Mucosa of descending colon (tissue), 3 donors: ENCODE data around the gene TTYH3. TPM values are rescaled to one million over a fixed set of nuclear protein-coding genes. Genes with fewer than 3 reads are reported as not detected.

ENCODE experiments used
- ATAC-seq: fragments of 200-7000 bp; cut with Tn5 transposase; one replicate; pipeline ENCODE4 v1.9.1; 2020; ENCODE audit warnings: mild to moderate bottlenecking, moderate library complexity
- DNase-seq, 3 donors: peaks; one replicate each; pipeline ENCODE4 v3.0.0-alpha.2; 2020
- H3K36me3 ChIP-seq: fragments of 200-600 bp; one replicate; pipeline ENCODE4 v1.8.0; 2021; ENCODE audit warnings: low read depth, mild to moderate bottlenecking
- H3K4me1 ChIP-seq: fragments of 200-600 bp; one replicate; pipeline ENCODE4 v1.8.0; 2021; ENCODE audit warnings: low read depth, mild to moderate bottlenecking
- H3K4me3 ChIP-seq: fragments of 200-600 bp; one replicate; pipeline ENCODE4 v1.8.0; 2021; ENCODE audit warnings: mild to moderate bottlenecking
- H3K9me3 ChIP-seq: fragments of 200-600 bp; one replicate; pipeline ENCODE4 v1.8.0; 2021; ENCODE audit warnings: mild to moderate bottlenecking
- intact Hi-C, 2 donors: fragments of 100-400 bp; cut with DNase I in 1 of 2; cut with micrococcal nuclease in 1 of 2; formaldehyde crosslinking; loops; one replicate each; pipeline versions ENCODE4 v1.11.0 to v1.11.1; 2022; cut with DNase I, micrococcal nuclease
- total RNA-seq, 3 donors: library from RNA; stranded (reverse); fragmentation: NEBNext Ultra II Directional in 2 of 3; extraction: Animal tissue kit (Norgen Biotek cat#: 25700) in 2 of 3; gene quantifications; one replicate each; pipeline versions ENCODE4 v1.2.1 to v1.2.4, GENCODE V29; 2021 to 2023
- TF ChIP-seq, protein P1 (sequence below): fragments of 200-600 bp; IDR thresholded peaks from one replicate; pipeline ENCODE4 v1.8.0; 2022; ENCODE audit warnings: antibody characterized with exemption, mild to moderate bottlenecking
- donor health status: DM: no; HTN: no; CAD: no; lungs with moderate emphysema.
- donor health status: DM: no; HTN: no; CAD: no.
- donor health status: DM: no; HTN: yes; CAD: no.

The TTYH3 gene
- total RNA-seq, 3 donors from 2014 or later = 23.4 to 63.7 (median 32.1) TPM

DNA sequence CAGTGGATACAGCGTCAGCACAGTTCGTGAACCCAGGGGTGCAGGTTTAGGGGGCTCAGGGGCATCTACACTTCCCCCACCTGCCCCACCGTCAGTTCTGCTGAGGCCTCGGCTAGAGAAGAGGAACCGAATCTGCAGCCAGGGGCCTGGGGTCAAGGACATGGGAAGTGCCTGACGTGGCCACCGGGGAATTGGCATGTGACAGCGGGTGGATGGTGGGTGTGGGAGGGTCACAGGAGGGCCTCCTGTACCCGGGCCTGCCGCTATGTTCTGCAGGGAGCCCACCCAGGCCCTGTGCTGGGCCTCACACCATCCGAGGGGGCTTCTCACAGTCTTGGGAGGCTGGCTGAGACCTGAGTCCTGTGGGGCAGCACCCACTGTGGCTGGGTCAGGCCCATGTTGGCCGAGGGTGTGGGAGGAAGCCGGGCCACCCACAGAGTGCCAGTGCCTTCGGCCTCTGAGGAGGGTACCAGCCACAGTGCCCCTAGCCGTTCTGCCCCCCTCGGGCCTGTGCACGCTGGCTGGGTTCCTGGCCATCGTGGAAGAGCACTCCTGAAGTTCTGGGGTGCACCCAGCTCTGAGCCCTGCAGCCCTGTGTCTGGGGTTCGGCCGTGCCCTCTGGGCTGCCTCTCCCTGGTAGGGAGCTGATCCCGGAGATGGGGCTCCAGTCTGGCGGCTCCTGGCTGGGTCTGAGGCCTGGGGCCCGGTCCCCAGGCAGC lies 5.9 kb downstream of the TTYH3 start:
- Histone ChIP-seq H3K4me3 (no peak overlapping the region), H3K36me3 (no peaks in the 10 kb centered on the region), H3K4me1 (peaks cover 26% of the 10 kb centered on the region), H3K9me3 (no peaks in the 10 kb centered on the region)
- DNase-seq (peak; percentile 51 to 83 (median 51)), ATAC-seq (peak; percentile 7)
- TF ChIP-seq, protein P1, sequence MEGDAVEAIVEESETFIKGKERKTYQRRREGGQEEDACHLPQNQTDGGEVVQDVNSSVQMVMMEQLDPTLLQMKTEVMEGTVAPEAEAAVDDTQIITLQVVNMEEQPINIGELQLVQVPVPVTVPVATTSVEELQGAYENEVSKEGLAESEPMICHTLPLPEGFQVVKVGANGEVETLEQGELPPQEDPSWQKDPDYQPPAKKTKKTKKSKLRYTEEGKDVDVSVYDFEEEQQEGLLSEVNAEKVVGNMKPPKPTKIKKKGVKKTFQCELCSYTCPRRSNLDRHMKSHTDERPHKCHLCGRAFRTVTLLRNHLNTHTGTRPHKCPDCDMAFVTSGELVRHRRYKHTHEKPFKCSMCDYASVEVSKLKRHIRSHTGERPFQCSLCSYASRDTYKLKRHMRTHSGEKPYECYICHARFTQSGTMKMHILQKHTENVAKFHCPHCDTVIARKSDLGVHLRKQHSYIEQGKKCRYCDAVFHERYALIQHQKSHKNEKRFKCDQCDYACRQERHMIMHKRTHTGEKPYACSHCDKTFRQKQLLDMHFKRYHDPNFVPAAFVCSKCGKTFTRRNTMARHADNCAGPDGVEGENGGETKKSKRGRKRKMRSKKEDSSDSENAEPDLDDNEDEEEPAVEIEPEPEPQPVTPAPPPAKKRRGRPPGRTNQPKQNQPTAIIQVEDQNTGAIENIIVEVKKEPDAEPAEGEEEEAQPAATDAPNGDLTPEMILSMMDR = no peak
- intact Hi-C loops = no loop called here

DNA sequence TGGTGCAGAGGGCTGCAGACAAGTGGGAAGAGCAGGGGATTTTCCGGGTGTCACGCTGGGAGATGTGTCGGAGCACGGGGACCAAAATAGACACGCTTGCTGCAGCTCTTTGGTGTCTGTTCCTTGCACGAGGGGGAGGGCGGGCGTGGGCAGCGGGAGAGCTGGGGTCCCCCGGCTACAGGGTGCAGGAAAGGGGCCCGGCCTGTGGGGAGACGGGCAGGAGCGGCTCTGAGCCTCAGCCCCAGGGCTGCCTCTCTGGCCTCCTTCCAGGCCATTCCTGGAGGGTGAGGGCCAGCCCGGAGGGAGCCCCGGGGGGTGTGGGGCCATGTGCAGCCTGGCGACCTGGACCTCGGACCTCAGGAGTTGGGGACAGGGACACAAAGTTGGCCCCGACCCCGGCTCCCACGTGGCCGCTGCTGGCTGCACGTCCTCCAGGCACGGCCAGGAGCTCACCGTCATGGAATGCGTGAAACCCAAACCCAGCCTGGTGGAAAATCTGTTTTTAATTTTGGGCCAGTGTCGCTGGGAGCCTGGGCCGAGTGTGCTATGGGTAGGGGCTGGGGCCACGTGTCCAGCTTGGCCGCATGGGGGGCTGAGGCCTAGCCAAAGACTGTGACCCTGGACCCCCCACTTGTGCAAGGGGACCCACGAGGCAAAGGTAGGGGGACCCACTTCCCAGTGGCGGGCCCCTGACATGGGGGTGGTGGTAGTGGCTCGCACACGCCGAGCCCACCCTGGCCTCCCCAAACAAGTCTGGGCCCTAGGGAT lies 6.6 kb downstream of the TTYH3 start:
- intact Hi-C loops = no loop called here
- H3K9me3 ChIP-seq = no peaks in the 10 kb centered on the region
- TF ChIP-seq, protein P1 = no peak
- DNase-seq (no peak), ATAC-seq (no peak)
- peaks cover 20% of the 10 kb centered on the region for H3K4me1 ChIP-seq
- H3K36me3 ChIP-seq = no peaks in the 10 kb centered on the region
- no peak overlapping the region for H3K4me3 ChIP-seq

DNA sequence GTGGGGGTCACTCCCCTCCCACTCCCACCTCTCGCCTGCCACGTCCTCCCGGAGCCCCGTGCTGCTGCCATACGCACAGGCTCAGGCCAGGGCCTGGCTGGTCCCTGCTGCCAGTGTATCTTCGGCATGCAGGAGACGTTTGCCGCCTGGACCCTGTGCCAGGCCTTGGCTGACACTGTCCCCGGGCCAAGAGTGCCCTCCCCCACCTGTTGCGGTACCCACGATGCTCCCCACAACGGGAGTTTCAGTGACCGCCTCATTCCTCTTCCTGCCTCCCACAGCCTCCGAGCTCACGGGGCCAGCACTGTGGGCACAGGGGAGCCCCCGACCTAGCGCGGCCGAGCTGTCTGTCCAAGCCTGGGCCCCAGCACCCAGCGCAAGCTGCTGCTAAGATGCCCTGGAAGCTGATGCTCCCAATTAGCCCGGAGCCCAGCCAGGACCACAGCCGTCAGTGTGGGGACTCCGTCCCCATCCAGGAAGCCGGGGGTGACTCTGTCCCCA lies 7.4 kb downstream of the TTYH3 start:
- no peaks in the 10 kb centered on the region for H3K9me3 ChIP-seq
- intact Hi-C loops = no loop called here
- DNase-seq = no peak
- no peaks in the 10 kb centered on the region for H3K36me3 ChIP-seq
- TF ChIP-seq, protein P1 = no peak
- H3K4me1 ChIP-seq = peaks cover 13% of the 10 kb centered on the region
- ATAC-seq = no peak
- H3K4me3 ChIP-seq = no peak overlapping the region

DNA sequence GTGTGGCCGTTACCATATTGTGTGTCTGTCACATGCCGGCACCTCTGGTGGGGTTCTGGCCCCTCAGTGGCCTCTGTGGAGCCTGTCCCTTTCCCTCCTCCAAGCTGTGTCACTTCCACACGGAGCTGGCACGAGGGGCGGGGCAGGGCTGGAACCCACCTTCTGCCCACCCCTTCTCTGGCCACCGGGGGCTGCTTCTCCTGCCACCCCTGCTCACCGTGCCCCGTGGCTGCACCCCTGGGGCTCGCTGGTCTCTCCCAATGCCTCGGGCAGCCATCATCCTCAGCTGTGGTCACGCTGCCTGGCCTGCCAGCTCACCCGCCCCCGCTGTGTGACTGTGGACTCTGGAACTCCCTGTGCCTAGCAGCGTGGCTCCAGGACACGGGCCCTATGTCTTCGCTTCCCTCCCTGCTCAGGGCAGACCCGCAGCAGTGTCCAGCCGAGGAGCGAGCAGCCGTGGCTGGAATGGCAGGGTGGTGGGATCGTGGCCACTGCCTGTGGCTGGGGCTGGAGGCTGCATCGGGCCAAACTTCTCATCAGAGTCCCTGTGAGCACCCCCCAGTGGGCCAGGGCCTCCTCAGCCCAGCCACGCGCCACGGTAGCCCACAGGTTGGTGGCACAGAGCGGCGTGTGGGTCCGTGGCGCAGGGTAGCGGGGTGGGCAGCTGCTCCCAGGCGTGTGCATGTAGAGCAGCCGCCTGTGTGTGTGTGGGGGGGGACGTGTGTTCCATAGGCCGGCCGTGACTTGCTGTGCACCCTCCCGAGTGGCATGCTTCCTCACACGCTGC lies 8.1 kb downstream of the TTYH3 start:
- H3K4me1 ChIP-seq = peaks cover 12% of the 10 kb centered on the region
- no peaks in the 10 kb centered on the region for H3K36me3 ChIP-seq
- intact Hi-C loops = no loop called here
- ATAC-seq = no peak
- TF ChIP-seq, protein P1 = no peak
- DNase-seq = no peak
- no peaks in the 10 kb centered on the region for H3K9me3 ChIP-seq
- no peak overlapping the region for H3K4me3 ChIP-seq

DNA sequence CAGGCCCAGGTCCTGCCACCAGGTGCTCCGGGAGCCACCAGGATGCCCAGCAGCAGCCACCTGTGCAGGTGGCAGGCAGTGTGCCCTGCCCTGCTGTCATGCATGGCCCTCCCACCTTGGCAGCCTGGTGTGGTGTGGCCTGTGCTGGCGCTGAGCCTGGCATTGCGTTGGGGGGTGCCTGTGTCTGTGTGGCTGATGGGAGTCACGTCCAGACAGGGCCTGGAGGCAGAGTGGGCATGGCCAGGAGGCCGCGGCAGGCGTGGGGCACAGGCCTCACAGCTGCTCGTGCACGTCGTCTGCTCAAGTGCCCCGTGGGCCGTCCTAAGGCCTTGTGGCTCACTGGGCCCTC lies 8.7 kb downstream of the TTYH3 start:
- DNase-seq (peak in 2 of 3 donors; percentile 36 to 54), ATAC-seq (peak; percentile 33)
- H3K4me3 ChIP-seq = no peak overlapping the region
- H3K4me1 ChIP-seq = peaks cover 12% of the 10 kb centered on the region
- TF ChIP-seq, protein P1 = no peak
- H3K36me3 ChIP-seq = no peaks in the 10 kb centered on the region
- no peaks in the 10 kb centered on the region for H3K9me3 ChIP-seq
- intact Hi-C loops = no loop called here
